NOMO-1 treated with DMSO at 0.1 percent for 48 hours (cell line): ENCODE results near the gene CD8B2.
A peak's percentile ranks its signal among the peaks of the same experiment; 100 is the strongest.
"Not testable (repeated sequence)": the region's sequence is repeated elsewhere in the genome, so short reads cannot be mapped to it uniquely, and the experiment has no call there.

Experiments
- DNase-seq: peaks from one replicate; lab custom pipeline; 2025; ENCODE audit not compliant: unreplicated experiment; lab: John Stamatoyannopoulos, UW

CD8B2 gene

DNA sequence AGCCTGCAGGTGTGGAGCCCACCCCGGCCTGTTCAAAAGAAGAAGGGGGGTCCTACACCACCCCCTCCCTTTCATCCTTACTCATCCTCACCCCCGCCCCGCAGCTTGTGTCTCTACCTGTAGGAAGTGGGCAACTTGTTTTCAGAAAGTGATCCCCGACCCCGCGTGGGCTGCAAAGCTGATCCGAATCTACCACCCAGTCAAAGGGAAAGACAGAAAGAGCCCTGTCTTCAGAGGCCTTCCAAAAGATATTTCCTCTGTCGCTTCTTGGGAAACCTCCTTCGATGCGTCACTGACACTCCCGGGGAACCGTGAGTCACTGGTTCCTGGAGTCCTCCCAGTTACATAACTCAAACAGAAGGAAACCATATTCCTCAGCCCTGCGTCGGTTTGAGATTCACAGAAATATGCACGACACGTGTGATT lies 24.3 kb downstream of the CD8B2 start:
- peak; percentile 30 for DNase-seq

GRCh38 chr2:106511934-106512333 lies 24.8 kb downstream of the CD8B2 start:
- not testable (repeated sequence) for DNase-seq

GRCh38 chr2:106513391-106513790 lies 26.2 kb downstream of the CD8B2 start:
- DNase-seq: not testable (repeated sequence)

GRCh38 chr2:106514827-106515226 lies 27.7 kb downstream of the CD8B2 start:
- DNase-seq: not testable (repeated sequence)

DNA sequence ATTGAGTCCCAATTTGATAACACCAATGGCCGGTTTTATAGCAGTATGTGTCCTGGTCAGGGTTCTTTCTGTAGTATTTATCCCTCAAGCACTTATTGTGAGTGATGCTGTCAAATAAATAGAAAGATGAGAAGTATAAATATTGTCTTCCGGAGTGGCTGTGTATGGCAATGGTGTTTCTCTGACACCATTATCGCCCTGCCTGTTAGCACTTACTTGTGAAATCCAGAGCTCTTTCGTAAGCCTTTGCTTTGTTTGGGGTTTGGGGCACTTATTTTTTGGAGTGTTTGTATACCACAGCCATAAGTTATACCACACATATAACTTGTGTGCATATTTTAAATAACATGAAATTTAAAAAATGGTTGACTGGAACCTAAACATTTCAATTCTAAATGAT lies 29.3 kb downstream of the CD8B2 start:
- no peak for DNase-seq

GRCh38 chr2:106516864-106517263 lies 29.7 kb downstream of the CD8B2 start:
- DNase-seq: no peak

- no peak for DNase-seq
Observed at GRCh38 chr2:106517329-106517728, 30.2 kb downstream of the CD8B2 start.

GRCh38 chr2:106519767-106520166 lies 32.6 kb downstream of the CD8B2 start:
- DNase-seq: no peak

DNA sequence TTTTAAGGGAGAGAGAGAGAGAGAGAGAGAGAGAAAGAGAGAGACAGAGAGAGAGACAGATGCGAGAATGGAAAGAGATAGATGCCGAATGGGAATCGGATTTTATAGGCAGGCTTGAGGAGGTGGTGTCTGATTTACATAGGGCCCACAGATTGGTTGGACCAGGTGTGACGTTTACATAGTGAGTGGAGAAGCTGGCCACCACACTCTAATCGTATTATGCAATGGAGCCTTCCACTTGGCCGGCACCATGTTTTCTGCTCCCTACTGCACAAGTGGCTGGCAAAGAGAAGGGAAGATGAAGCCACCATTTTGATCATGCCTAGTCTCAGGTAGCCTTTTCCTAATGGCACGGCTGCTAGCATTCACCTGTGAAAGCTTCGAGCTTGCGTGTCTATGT lies 33.9 kb downstream of the CD8B2 start:
- DNase-seq: no peak

DNA sequence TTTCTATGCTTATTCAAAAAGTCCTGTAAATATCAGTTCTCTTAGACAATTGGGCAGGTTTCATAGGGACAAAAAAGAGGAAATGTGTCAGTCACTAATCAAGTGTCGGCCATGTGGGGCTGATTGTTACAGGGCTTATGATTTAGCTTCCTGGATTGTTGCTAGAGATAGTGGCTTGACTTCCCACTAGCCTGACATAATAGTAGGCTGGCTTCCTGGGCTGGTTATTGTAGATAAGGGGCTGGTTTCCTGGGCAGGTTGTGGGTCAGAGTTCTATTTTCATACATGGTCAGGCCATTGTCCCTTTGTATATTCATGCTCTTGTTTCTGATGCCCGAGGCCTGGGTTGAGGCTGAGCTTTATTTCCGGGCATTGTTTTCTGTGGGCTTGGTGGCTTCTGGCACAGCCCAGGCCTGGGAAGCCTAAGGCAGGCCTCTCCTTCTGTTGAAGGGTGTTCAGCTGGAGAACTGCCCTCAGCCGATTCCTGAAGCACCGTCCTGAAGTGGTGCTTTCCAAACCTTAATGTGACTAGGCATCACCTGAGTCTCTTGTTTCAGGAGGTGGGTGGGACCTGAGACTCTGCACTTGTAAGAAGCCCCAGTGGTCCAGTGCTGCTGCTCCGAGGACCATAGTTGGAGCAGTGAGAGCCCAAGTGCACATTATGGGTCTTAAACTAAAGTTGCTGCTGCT lies 37.0 kb downstream of the CD8B2 start:
- no peak for DNase-seq

DNA sequence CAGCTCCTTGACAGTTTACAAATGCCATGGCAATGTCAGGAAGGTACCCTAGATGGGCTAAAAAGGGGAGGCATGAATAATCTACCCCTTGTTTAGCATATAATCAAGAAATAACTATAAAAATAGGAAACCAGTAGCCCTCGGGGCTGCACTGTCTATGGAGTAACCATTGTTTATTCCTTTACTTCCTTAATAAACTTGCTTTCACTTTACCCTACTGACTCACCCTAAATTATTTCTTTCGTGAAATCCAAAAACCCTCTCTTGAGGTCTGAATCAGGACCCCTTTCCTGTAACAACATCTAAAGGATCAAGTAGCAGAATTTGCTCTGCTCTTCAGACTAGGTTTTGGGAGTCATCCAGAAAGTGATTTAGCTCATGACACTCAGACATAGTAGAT lies 43.7 kb downstream of the CD8B2 start:
- DNase-seq: no peak

DNA sequence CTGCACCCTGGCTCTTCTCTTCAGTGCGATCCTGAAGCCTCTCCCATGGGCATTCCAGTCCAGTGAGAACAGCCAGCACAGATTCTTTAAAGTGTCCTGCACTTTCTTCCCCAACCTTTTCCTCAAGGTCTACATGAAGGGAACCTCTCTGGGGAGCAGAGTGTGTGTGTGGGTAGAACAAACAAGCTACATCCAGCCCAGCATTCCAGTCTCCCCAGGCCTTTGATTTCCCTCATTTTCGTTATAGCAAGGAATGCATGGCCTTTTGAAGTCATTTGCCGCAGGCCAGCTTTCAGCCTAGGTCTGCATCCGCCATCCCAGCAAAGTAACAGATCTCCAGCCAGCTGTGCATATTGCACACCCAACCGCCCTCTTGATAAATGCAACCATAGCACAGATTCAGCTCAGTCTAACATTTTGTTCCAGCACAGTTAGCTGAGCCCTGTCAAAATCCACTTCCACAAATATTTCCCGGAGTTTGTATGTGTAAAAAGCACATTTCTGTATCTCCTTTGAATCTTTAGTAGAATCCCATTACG lies 44.6 kb downstream of the CD8B2 start:
- DNase-seq: no peak

DNA sequence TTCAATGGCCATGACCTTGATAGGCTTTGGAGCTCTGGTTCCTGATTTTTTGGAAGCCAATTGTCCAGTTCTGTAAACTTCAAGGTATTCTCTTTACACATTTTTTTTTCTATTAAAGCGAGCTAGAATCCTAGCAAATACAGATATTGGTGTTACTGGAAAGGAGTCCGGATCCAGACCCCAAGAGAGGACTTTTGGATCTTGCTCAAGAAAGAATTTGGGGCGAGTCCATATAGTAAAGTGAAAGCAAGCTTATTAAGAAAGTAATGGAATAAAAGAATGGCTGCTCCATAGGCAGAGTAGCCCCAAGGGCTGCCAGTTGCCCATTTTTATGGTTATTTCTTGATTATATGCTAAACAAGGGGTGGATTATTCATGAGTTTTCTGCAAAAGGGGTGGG lies 45.1 kb downstream of the CD8B2 start:
- DNase-seq: no peak

- DNase-seq: no peak
Observed at GRCh38 chr2:106534471-106534870, 47.3 kb downstream of the CD8B2 start.

- no peak for DNase-seq
Observed at GRCh38 chr2:106536490-106536889, 49.3 kb downstream of the CD8B2 start.

- peak; percentile 96 for DNase-seq
Observed at GRCh38 chr2:106537047-106537446, 49.9 kb downstream of the CD8B2 start.

GRCh38 chr2:106537791-106538191 lies 50.6 kb downstream of the CD8B2 start:
- no peak for DNase-seq

- DNase-seq: no peak
Observed at GRCh38 chr2:106540886-106541285, 53.7 kb downstream of the CD8B2 start.

GRCh38 chr2:106541333-106541732 lies 54.2 kb downstream of the CD8B2 start:
- no peak for DNase-seq

DNA sequence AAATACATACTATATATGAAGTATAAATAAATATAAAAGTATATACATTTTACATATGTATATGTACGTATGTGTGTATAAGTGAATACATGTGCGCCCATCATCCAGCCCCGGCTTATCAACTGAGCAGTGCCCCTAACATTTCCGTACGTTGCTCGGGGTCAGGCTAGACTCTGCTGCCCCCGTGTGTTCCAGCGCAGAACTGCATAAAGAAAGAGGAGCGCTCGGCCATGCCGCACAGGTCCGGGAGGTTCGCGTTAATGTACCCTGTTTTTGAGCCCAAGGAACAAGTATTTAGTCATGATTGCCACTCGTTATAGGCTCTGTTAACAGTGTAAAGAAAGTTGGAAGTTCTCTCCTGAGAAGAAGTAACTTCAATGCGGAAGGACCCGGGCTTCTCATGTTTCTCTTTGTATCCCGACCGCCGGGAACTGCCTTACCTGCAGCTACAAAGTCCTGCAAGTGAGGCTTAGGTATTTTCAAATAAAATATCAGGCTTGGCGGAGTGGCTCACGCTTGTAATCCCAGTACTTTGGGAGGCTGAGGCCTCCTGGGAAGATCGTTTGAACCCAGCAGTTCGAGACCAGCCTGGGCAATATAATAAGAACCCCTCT lies 55.7 kb downstream of the CD8B2 start:
- peak; percentile 69 for DNase-seq

DNA sequence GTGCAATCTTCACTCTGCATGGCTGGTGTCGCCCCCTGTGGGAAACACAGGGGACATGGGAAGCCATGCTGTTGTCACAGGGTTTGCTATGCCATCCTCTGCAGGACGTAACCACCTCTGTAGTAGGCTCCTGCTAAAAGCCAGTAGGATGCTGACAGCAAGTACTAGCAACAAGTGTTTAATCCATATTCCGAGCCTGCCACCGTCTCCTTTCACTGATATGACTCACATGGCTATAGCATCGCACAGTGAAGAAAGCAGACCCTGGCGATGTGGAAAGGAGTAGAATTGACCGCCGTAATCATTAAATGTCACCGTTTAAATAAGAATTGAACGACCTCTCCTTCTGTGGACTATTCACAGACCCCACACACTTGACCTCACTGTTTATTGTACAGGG lies 57.8 kb downstream of the CD8B2 start:
- no peak for DNase-seq

DNA sequence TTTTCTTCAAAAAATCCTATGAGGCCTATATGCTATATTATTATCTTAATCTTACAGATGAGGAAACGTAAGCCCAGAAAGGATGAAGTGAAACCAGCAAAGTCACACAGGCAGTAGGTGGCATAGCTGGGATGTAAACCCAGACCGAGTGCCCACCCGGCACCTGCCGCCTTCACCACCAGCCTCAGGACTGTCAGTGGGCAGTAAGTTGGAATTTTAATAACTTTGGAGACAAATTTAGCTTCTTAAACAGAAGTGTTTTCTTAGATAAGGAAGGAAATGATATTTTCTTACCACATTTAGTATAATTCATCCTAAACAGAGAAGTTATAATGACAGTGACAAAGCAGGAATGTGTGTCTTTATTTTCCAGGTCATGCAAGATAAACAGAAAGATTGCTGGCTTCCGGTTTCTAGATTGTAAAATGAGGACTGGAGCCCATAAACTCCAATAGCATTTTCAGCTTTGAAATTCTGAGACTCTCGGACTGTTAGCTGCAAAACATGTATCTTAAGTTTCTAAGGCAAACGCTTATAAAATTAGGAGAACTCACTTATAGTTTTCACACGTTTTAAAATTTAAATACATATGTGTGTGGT lies 59.3 kb downstream of the CD8B2 start:
- peak; percentile 94 for DNase-seq
